Measurements from ENCODE around the gene THSD7B.

DNA sequence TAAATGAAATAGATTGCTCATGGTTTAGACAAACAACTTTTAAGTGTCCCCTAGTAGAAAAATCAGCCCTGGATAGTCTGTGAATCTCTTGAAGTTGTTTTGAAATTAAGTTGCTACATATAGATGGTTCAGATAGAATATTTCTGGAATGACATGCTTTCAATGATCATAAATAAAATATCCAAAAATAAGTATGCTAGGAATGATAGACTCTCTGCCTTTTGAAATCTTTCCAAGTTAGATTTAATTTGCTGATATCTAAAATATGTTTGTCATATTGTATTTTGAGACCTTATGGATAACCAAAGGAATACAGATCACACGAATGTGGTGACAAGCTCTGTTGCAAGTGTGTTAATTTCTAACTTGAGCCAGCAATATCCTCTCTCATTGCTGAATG lies 488.7 kb downstream of the THSD7B start:
- TF ChIP-seq, protein P1, sequence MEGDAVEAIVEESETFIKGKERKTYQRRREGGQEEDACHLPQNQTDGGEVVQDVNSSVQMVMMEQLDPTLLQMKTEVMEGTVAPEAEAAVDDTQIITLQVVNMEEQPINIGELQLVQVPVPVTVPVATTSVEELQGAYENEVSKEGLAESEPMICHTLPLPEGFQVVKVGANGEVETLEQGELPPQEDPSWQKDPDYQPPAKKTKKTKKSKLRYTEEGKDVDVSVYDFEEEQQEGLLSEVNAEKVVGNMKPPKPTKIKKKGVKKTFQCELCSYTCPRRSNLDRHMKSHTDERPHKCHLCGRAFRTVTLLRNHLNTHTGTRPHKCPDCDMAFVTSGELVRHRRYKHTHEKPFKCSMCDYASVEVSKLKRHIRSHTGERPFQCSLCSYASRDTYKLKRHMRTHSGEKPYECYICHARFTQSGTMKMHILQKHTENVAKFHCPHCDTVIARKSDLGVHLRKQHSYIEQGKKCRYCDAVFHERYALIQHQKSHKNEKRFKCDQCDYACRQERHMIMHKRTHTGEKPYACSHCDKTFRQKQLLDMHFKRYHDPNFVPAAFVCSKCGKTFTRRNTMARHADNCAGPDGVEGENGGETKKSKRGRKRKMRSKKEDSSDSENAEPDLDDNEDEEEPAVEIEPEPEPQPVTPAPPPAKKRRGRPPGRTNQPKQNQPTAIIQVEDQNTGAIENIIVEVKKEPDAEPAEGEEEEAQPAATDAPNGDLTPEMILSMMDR (IDR thresholded peaks at IDR 0.05), result no peak
- TF ChIP-seq EZH2phosphoT487 (IDR thresholded peaks at IDR 0.05), result no peak
- no peak for TF ChIP-seq EZH2 (IDR thresholded peaks at IDR 0.05)

Measured in neural progenitor cell (in vitro differentiated cells).